NCI-H345 treated with DMSO at 0.1 percent for 48 hours (cell line): ENCODE data around the gene SERTM1.

ENCODE experiments used
- DNase-seq: peaks from one replicate; lab custom pipeline; 2025; ENCODE audit not compliant: unreplicated experiment; lab: John Stamatoyannopoulos, UW

SERTM1 gene

DNA sequence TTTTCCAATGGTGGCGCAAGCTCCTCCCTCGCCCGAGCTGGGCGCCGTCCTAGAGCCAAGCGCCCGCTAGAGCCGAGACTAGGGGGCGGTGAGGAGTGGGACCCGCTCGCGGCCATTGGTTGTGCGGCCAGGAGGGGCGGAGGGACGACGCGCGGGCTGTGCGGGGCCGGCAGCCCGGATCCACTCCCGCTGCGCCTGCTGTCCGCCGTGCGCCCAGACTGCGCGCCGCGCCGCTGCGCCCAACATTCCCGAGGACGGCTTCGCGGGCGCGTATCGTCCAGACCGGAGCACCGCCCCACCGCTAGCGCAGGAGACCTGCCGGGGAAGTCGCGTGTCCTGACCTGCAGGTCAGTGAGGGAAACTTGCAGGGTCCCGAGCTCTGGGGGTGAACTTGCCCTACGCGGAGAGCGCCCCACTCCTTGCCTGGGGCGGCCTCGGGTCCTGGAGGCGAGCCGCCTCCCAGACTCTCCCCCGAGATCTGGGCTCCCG lies at the start of gene SERTM1:
SERTM1 (plus strand) TSS at position 183 of the 489 bp plus-strand sequence. CDS start 21,059 bp downstream, outside the sequence.
- DNase-seq: peak; percentile 16

DNA sequence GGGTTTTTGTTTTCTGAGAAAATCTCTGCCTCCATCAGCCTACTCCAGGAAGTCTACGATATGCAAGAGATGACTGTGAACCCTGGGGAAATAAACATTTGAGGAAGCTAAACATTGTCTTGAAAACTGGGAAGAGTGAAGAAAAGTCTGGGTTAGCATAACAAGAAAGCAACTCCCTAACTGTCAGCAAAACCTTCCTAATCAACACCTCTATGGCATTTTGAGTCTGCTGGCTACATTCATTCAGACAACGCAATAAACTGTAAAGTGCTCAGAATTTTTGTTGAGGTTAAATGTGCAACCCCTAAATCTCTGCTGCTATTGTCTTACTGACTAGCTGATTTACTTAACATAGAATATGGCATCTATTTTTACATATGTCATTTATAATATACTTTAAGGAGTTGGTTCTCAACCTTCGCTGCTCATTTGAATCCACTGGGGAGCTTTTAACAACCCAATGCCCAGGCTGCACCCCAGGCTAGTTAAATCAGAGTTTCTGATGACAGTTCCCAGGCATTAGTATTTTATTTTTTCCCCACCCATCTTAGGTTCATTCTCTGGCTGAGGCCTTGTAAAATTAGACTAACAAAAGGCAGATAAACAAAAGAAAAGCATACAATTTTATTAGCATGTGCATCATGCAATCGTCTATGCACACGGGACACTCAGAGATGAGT lies 45.3 kb upstream of the SERTM1 start:
- no peak for DNase-seq

DNA sequence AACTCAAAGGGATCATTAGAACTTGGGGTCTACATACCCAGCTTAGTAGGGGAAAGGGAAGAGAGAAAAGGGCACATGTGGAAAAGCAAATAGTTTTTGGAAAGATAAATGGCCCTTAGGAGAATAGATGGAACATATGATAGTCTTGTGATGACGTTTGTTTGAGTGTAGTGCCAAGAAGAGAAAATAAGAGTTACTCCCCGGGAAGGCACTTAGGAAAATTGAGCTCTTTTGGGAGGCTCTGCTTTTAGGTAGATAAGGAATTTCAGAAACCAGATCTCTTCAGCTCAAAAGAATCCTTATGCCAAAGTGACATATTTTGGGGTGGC lies 44.8 kb upstream of the SERTM1 start:
- no peak for DNase-seq

DNA sequence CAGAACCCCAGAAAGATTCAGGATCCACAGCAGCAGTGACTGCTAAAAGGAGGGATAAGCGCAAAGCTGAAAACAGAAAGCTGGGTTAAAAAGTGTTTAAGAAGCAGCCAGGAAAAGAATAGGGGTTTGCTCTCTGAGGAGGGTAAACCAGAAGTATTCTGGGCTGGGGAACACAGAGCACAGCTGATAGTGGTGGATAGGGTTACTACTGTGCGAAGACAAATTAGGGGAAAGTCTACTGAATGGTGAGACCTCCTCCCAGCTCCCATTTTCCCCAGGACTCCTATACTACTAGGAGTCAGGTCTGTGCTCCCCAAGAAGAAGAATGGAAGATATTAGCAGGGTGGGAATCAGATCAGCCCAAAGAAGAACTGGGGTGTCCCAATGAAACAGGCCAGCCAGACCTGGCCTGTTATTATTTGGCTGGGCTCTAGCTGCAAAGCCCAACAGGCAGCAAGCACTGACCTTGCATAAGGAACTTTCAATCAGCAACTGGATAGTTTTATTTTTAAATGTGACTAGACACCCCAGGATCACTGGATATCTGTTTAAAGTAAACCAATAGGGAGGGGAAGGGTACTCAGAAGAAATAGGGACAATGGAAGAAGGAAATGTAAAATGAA lies 43.5 kb upstream of the SERTM1 start:
- no peak for DNase-seq

DNA sequence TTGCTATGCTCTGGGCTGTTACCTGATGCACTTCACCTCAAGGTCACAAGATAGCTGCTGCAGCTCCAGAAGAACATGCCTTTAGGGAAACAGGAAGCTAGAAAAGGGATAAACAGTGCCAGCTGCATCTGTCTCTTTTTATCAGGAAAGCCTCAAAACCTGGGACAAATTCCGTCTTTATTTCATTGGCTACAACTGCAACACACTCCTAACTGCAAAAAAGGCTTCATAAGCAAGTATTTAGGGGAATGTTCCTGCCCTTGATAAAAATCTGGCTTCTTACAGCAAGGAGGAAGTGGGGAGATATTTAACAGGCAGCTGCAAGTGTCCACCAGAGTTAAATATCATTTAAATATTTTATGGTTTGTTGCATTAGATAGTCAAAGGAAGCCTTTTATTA lies 34.2 kb upstream of the SERTM1 start:
- no peak for DNase-seq

DNA sequence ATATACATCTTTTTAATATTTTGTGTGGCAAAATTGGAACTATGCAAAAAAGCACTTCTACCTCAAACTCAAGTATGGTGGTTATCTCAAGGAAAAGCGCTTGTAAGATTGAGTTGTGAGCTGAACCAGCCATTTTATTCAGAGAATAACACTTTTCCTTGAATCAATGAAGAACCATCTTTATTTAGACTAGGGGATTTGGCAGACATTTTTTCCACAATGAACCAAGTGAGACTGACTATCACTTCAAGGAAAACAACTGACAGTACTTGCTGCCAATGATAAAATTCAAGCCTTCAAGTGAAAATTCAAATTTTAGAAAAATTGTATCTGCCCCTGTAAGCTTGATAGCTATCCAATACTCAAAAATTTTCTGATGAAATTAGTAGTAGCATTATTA lies 23.2 kb upstream of the SERTM1 start:
- DNase-seq: no peak

DNA sequence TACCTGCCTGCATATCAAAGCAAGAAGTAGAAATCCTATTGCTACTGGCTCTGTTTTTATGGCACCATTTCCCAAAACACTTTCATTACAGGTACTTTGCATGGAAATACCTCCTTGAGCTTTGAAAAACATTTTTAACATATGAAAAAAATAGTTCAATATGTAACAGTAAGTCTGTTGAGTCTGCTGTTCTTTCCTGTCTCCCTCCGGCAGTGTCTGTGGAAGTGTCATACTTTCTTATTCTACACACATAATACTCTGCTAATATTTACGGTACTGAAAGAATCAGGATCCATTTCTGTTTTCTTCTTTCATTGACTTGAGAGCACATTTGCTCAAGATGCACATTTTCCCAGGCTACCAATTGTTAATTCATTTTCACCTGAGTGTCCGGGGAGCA lies 8.2 kb upstream of the SERTM1 start:
- DNase-seq: no peak

DNA sequence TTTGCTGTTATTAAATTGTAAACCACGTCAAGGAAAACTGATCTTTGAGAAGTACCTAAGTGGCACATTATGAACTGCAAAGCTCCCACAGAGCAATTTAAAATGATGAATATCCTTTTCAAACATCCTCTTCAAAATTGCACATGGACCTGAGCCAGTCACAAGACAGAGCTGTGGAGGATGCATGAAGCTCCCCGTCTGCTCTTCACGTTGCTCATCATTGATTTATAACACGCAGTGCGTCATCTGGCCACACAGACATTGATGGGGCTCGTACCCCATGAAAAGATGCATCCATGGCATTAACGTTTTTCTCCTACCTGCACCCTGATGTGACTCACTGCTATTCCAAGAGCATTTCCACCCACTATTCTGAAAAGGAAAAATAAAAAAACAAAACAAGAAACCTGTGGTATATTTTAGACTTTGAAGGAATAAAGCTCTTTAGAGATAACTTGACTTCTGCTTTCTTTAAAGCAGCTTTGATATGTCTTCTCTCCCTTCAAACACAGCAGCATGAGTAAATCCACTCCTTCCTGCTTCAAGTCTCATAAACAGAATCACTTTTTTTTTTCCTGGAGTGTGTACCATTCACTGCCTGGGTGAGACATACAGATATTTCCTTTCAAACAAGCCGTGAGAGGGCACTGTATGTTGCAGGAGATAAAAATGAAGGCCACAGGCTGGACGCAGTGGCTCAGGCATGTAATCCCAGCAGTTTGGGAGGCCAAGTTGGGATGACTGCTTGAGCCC lies 7.2 kb upstream of the SERTM1 start:
- DNase-seq: peak; percentile 14

DNA sequence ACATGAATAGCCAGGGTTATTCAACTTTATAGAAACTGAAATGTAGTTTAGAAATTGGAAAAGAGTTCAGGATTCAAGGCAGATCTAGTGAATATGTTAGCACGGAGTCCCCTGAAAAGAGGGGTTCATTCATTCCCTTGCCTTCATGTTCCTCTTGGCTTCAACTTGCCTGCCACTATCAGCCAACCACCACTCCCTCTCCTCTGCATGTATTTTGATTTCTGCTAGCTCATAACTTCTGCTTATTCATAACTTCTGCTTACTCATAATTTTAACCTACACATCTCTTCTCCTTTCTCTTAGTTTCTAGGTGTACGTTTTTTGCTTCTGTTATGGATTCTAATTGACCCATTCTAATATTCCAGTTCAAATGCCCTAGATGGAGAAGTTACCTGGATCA lies 5.5 kb upstream of the SERTM1 start:
- DNase-seq: no peak

DNA sequence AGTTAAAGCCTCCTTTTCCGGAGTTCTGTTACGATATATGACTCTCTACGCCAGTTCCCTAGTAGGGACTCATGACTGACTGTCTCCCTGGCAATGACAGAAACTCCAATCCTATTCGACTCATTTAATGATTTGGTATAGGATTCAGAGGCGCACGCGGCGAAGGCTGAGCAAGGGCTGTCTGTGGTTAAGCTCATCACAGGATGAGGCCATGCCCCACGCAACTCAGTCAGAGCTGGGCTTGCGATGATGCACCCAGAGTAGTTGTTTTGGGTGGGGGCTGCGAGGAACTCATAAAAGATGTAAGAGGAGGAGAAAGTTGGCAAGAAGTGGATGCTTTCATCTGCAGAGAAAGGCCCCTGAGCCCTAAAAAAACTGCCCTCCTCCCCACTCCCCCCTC lies 468 bp upstream of the SERTM1 start:
- no peak for DNase-seq

DNA sequence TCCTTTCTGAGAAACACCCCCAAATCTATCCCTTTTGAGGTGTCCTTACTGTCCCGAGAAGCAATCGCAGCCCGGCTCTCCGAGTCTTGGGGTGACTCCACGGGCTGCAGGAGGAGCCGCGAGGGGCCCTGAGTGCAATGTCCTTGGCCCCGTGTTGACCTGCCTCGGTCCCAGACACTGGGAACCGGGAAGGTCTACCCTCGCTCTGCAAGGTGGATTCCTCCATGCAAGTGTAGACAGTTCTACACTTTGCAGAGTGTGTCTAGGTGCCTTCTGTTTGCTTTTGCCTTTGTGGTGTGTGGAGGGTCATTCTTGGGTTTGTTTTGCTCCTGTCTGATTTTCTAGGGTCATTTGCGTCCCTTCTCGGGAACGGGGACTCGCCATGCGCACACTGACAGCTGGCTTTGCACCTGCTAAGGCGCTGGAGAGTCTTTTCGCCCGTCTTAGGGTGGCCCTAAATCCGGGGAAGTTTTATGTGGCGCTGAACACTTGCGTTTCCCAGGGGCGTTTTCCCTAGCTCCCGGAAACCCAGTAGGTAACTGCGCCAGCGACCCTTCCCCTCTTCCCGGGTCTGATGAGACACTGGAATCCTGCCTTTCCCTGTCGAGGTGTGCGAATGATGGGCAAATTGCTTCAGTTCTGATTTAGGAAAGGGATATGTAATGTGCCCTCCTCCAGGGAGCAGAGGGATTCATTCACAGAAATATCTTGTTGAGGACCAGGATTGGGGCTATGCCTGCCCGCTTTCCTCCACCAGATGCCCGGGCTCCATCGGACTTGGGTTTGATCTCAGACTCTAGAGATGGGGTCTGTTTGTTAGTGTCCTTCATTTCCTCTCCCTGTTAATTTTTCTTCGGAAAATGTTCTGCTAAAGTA lies 755 bp downstream of the SERTM1 start:
- no peak for DNase-seq

DNA sequence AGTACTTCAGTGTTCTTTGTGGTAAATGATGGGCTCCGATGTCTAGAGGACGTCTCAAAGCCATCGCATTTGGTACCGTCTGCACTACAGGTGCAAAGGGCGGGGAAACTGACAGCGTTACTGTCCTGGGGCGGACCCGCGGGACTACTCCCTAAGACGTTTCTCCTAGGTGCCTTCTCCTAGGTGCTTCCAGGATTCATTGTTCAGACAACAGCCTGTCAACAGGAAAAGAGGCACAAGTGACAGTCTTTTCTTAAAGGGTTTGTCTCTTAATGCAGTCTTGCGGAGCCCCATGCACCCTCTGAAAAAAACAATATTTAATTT lies 1.4 kb downstream of the SERTM1 start:
- DNase-seq: no peak

DNA sequence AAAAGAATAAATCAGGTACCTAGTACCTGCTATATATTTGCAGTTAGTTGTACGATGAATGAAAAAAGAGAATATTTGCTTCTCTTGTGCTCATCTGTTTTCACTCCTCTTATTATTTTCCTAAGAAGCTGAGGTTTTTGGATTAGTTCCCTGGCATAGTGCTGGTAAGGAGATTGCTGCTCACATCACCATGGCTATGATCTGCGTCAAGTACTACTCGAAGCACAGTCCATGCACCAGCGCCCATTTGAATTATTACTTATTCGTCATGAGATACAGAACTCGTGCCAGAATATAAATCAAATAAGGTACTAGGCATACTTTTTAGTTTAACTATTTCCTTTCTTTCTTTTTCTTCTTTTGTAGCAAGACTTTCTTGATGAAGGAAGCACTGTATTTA lies 7.1 kb downstream of the SERTM1 start:
- DNase-seq: no peak

DNA sequence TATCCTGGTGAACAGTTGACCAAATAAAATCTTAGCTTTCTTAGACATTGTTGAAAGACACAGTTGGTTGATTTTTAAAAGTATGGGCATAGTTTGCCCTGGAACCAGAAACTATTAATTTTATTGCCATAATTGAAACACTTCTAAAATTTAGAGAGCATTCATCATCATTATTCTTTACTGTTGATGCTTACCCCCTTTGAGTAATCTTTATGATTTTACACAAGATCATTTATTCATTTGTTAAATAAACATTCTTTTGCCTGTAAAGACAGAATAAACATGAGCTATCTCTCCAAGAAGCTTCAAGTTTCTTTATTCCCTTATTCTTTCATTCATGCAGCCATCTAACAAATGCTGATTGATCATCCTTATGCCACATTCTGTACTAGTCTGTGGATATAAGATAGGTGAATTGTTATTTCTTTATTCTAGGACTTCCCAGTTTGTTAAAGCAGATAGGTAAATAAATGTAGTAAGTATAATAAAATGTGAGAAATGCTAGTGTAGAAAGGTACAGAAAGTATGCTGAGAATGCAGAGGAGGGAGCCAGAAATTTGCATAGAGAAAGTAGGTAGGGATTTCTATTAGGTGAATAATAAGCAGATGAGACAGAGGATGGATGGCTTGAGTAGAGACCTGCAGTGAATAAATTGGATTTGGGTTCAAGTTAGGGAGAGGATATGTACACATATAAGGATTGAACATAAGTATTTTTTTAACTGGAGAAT lies 8.2 kb downstream of the SERTM1 start:
- DNase-seq: no peak

DNA sequence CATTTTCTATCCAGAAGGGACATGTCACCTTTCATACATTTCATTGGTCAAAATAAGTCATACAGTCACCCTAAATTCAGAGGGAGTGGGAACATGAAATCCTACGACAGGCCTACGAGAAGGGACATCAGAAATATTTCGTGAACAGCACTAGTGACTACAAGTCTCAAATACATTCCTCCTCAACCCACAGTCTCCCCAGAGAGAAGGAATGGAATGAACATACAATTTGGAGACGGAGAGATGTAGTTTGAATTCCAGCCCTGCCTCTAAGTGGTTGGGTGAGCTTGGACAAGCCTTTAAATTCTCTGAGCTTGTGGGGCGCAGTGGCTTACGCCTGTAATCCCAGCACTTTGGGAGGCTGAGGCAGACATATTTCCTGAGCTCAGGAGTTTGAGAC lies 9.9 kb downstream of the SERTM1 start:
- DNase-seq: no peak

DNA sequence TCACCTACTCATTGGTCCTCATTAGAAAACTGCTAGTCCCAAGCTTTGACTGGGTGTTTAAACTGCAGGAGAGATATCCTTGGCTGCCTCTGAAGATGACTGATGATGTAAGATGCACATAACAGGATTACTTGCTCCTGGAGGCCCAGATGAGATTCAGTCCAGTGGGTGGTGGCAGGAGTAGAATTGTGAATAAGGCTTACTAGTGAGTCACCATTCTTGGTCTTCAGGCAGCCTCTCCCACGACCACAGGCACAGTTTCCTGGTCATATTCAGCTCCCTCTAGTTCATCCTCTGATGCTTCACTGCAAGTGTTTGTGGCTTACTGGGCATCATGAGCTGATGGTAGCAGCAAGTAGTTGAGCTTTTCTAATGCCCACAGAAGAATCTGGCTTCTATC lies 12.1 kb downstream of the SERTM1 start:
- DNase-seq: no peak

DNA sequence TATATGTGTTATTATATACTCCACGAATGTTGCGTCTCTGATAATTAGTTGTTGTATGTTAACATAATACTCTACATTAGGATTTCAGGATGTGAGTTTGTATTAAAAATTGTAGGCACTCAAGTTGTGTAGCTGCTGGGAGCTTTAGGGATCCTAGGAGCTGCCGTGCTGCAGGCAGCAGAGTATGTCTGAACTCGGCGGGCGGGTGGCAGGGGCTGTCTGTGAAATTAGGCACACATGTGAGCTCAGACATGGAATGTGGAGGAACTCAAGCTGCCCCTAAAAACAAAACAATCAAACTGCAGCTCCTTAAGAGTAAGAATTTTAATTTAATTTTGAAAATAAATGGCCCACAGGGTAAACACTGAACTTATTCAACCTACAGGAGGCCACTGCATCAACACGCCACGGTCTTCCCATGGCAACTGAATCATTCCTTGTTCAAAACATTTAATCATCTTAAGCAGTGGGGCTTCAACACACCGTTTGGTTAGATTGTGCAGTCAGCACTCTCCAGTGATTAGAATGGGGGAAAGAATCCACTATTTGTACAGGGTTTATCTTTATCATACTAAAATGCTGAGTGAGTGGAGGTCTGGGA lies 22.7 kb downstream of the SERTM1 start:
- DNase-seq: no peak

DNA sequence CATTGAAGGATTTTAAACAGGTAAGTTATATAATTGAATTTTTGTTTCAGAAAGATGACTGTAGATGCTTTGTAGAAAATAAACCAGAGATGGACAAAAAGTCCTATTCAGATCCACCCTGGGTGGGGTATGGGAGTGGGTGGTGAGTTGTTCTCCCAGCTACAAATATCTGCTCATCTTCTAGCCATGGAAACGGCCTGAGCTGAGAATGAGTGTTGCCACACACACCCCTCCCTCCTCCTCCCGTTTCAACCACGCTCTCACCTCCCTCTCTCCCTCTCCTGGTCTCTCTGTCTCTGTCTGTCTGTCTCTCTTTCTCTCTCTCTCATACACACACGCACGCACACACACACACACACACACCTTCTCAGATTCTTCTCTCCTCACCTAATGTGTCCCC lies 26.4 kb downstream of the SERTM1 start:
- DNase-seq: no peak

DNA sequence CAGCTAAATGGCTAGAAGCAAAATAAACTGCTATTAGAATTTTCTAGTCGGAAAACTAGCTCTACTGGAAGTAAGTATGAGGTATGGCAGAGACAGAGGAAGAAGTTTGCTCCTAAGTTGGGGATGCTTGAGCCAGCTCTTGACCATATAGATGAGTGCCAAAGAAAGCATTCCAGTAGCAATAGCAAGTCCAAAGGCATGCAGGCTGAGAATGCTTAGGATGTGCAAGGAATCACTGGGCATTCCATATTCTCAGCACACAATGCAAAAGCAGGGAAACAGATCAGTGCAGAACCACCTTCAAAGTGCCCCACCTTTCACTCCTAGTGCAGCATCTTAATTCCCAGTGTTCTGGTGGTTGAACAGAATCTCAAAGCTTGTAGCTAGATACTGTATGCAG lies 32.9 kb downstream of the SERTM1 start:
- DNase-seq: no peak

DNA sequence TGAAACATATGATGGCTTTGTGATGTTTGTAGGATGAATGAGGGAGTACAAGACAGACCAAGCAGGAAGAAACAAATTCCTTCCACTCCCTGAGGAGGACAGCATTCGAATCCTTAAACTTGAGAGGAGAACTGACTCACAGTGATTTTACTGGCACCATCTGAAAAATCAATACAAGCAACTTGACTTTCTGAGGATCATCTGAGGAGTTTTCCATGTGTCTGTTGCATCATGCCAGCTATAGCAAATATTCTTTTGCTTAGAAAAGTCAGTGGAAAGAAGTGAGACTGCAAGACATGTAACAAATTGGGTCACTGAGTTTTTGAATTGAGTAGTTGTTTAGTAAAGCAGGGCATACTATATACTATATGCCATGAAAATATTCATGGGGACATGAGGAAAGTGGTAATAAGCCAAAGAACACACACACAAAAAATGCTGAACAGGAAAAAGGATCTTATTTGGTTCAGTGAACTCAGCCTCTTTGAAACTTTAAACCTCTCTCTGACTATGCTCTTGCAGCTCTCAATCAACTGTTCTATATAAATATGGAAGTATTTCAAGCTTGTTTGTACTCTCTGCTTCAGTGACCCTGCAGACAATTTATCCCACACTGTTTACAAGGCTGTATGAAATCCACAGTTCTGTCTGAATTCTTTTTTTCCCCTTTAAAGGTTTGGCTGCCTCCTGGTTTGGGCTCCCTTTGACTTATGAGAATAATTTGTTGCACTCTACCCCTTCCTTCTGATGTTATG lies 35.5 kb downstream of the SERTM1 start:
- DNase-seq: no peak
